SHP77 treated with DMSO at 0.1 percent for 48 hours (cell line): Measurements from ENCODE around the gene ATP9B.
"Not testable (repeated sequence)": the region's sequence is repeated elsewhere in the genome, so short reads cannot be mapped to it uniquely, and the experiment has no call there.

ENCODE experiments used
- DNase-seq: peaks from one replicate; lab custom pipeline; 2025; lab: John Stamatoyannopoulos, UW

The ATP9B gene

DNA sequence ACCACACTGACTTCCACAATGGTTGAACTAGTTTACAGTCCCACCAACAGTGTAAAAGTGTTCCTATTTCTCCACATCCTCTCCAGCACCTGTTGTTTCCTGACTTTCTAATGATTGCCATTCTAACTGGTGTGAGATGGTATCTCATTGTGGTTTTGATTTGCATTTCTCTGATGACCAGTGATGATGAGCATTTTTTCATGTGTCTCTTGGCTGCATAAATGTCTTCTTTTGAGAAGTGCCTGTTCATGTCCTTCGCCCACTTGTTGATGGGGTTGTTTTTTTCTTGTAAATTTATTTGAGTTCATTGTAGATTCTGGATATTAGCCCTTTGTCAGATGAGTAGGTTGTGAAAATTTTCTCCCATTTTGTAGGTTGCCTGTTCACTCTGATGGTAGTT, 216.0 kb downstream of the ATP9B start:
- not testable (repeated sequence) for DNase-seq

DNA sequence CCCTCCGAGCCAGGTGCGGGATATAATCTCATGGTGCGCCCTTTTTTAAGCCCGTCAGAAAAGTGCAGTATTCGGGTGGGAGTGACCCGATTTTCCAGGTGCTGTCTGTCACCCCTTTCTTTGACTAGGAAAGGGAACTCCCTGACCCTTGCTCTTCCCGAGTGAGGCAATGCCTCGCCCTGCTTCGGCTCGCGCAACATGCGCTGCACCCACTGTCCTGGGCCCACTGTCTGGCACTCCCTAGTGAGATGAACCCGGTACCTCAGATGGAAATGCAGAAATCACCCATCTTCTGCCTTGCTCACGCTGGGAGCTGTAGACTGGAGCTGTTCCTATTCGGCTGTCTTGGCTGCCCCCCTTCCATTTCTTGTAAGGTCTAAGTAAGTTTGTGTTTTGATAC, 221.2 kb downstream of the ATP9B start:
- DNase-seq: not testable (repeated sequence)

DNA sequence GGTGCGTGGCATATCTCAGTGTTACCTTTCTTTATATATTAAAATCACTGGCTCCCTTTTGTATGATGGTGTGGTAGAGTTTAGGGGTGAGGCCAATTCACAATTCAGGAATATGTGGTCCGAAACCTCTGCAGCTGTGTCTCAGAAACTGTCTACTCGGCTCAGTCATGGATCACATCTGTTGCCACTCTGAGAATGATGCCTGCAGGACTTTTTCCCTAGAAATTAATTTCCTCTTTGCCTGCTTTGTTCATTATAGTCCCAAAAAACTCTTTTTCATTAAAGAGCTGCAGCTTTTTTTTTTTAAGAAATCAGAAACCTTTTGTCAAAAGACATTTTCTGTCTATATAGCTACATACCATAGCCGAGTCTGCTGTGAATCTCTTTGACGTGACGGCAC, 221.7 kb downstream of the ATP9B start:
- DNase-seq: no peak

DNA sequence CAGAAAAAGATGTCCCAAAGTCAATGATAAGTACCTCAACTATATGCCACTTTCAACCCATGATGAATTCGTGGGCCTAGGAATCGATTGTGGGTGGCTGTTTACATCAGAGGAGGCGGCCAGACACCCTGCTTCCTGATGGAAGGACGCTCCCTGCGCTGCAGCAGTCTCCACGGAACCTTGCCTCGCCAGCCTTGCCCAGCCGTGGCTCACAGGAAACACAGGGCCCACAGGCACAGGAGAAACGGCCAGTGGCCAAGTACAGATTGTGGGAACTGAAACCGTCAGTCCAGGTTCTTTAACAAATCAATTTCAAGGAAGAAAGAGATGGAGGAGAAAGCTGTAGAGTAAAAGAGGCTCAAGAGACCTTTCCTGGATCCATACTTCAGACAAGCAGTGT, 225.0 kb downstream of the ATP9B start:
- DNase-seq: no peak

DNA sequence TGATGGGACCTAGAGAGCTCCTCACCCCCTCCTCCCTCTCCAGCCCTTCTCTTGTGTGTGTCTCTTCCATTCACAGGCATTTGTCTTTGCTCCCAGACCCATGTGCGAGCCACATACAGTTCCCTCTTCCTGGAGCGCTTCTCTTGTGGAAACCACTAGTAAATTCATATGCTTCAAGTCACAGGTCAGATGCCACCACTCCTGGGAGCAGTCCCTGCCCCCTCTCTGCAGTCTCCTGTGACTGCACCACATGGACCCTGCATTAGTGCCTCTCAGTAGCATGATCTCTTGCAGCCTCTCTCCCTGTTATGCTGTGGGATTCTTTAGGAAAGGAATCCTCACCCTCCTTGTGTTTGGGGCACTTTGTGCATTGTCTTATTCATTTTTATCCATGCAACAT, 230.1 kb downstream of the ATP9B start:
- DNase-seq: no peak

DNA sequence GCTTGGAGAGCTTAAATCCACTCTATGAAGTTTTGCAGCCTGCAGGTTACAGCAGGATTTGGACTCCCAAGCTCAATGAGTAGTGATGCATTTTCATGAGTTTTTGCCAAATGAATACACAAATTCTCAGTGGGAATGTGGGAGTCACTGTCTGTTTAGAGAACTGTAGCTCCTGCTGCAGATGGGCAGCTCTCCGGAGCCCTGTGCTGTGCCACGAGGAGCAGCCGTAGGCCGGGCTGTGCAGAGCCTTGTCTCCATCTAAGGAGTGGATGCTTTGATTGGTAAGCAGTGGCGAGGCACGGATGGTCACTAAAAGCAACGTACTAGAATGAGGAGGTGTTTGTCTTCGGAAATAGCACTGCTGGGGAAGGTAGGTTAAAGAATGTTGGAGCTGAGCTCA, 230.5 kb downstream of the ATP9B start:
- no peak for DNase-seq

DNA sequence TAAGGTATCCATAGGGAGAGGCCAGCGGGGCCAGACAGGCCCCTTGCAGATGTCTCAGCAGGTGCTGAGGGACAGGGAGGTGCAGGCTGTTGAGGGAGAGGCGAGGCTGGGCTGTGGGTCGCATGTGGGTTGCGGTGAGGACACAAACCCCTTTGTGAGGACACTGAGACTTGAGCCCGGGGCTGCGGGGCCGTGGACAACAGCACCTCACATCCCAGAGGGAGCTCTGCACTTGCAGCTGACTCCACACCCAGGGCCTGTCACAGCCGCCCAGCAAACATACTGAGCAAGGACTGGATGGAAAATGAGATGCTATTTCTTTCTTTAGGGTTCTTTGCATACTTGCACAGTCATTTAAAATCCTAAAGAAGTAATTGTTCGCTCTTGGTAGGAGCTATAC, 231.2 kb downstream of the ATP9B start:
- DNase-seq: no peak

DNA sequence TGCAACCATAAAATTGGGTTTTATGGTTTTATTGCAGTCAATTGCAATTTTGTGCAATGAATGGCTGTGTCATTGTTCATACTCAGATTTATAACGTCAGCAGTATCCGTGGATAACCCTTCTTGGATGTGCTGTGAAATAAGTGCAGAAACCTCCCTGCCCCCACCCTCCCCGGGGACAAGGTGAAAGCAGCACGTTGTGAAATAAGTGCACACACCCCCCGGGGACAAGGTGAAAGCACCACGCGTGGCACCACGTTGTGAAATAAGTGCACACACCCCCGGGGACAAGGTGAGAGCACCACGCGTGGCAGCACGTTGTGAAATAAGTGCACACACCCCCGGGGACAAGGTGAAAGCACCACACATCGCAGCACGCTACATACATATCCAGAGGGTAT, 232.9 kb downstream of the ATP9B start:
- no peak for DNase-seq

DNA sequence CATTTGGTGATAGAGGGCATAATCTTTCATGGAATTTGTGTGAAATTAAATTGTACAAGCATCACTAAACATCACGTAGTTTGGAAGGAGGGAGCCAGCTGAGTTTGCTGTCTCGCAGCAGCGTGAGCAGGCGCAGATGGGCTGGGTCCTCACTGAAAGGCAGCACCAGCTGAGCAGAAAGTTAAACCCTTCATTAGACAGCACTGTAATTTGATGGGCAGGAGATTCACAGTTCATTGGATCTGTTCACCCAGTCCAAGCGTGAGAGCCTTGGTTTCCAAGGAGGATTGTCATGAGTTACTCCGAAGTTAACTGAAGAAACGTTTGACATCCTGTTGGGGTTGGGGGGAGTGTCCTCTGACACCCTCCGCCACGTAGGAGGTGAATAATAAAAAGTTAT, 236.7 kb downstream of the ATP9B start:
- no peak for DNase-seq

DNA sequence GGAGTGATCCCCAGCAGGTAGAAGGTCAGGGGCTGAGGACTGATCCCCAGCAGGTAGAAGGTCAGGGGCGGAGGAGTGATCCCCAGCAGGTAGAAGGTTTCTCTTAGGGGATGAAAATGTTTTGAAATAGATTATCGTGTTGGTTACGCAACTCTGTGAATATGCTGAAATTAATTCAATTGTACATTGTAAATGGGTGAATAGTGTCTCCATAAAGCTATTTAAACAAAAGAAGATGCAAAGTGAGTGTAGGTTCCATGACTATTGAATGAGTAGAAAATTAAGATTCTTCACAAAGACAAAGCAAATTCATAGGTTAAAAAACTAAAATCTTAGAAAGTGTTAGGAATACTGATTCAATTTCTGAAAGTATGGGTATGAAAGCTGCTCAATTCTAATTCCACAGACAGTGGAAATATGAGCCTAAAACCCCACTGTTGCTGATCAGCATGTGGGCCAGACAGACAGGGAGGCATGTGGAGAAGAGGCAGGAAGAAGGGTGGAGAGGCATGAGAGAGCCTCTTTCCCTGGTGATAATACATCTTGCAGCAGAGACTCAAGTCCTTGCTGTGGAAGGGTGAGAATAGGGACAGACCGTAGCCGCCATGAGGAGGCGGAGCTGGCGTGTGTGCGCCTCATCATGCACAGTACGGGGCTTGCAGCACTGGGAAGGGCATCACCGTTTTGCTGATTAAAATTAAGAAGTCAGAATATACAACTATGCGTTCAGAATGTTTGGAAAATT, 240.6 kb downstream of the ATP9B start:
- DNase-seq: no peak

DNA sequence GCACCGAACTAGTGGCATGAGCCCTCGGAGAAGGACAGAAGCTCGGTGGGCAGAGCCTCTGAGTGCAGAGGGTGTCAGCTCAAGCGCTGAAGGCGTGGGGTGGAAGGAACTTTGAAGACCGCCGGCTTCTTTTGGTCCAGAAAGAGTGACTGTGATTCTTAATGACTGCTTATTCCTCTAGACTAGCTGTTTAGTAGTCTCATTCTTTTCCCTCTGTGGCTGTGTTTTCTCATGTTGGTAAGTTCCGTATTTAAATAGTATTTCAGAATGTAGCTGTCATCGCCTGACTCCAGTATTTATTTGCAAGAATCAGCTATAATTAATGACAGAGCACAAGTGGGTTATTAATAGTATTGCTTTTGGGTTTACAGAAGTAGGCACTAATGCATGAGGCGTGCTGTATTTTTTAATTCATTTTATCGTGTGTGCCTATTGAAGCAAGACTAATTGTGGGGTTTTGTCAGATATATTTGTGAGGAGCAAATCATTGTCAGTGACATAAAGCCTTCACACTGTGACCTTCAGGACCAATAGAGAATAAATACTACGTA, 245.7 kb downstream of the ATP9B start:
- DNase-seq: no peak

DNA sequence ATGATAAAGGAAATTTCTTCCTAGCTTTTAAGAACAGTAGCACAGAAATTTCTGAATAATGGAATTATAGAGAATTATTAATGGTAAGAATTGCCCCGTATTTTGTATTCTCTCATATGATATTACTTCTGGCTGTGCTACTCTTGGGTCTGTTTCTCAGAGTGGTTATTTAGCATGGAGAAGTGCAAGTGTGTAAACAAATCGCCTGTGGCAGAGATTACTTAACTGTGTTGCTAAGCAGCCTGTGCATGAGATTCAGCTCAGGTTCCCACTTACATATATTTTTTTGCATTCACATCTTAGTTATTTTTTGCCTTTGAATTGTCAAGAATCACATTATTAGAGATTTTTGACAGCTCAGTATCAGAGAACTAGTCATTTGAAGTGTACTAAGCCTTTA, 246.4 kb downstream of the ATP9B start:
- DNase-seq: no peak

DNA sequence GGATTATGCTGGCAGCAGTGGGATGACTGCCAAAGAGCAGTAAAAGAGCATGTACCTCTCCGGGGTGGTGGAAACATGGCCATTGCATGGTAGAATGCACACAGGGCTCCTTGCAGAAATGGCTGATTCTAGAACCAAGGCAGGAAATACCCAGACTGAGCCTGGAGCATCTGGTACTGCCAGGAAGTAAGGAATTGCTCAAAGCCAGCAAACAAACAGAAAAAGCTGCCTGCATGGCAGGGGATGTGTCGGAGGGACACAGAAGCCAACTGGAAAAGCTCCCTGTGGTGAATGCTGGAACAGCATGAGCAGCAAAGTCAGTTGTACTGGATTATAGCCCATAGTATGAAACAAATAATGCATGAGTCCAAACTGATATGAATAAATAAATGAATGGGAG, 248.5 kb downstream of the ATP9B start:
- DNase-seq: no peak

DNA sequence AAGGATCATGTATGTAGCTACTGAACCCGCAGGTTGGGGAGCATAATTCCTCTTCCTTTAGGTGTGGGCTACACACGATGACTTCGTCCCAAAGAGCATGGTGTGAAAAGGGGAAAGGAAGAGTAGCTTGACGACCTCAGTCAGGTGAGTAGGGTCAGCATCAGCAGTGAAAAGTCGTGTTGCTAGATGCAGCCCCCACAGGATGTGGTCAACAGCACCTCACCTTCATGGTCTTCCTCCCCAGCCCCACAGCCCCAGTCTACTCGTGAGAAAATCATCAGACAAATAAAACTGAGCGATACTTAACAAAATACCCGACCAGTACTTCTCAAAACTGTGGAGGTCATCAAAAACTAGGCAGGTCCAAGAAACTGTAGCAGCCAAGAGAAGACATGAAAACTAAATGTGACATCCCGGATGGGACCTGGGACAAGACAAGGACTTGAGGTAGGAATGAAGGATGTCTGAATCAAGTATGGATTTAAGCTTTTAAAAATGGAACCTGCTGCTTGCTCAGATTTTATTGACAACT, 249.0 kb downstream of the ATP9B start:
- DNase-seq: no peak

DNA sequence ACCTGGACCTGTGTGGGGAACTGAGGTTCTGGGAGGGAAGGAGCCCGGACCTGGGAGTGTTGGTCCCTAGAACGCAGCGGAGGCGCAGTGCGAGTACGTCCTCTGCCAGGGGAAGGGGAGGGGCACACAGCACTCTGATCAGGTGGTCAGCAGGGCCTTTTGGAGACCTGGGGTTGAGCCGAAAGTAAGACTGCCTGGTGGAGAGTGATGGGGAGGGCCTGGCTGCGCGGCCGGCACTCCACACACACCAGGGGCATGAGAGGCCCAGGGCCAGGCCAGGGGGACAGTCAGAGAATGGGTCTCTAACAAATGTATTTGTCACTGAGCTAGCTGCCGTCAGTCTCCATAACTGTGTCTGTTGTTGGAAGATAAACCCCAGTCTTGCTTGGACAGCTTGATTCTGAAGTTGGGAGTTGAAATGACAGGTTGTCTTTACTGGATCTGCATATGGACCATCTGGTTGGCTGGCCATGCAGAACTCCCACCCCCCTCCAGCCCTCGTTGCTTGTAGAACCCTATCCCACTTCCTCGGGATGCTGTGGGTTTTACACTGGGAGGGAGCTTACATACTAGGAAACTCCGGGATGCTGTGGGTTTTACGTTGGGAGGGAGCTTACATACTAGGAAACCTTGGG, 251.1 kb downstream of the ATP9B start:
- no peak for DNase-seq

DNA sequence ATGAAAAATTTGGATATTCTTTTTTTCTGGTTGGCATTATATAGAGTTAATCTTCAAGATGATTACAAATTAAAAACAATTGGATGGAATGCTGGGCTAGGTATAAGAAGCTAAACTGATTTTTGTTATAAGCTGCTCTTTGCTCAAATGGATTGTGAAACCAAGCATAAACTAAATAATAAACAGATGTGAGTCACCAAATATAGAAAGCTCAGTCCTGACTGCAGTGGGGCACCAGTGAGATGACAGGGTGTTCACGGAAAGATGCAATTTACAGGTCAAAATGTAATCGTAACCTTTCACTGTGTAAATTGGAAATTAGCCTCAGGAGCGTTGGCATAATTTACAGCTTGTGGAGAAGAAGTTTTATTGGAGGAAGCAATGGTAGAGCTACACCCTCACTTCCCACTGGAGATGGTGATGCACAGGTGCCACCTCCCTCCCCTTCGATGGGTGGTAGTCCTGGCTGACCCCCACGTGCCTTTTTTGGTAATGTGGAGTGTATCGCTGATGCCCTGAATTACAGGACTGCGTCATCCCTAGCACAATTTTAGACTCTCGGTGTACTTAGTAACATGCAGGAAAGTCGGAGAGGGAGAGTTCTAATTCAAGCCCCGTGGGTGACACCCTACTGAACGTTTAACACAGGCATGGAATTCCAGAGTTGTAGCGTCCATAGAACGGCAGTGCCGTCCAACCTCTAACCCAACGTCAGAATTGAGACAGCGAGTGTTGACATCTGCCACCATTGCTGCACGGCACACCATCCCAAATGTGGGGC, 252.6 kb downstream of the ATP9B start:
- DNase-seq: no peak

DNA sequence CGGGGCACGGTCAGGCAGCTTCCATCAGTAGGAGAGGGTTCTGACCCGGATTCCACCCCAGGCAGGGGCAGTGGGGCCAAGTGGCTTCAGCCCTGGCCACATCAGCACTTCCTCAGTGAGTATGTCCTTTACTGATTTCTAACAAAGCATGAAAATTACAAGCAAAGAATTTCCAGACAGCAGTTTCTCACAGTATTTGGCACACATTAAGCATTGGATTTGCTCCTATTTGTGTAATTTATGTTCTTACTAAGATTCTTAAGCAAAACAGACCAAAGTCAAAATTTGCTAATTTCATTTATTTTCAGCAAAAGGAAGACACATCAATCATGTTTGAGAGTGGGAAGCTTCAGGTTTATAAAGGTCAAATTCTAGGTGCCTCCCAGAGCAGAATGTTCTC, 253.2 kb downstream of the ATP9B start:
- DNase-seq: no peak

DNA sequence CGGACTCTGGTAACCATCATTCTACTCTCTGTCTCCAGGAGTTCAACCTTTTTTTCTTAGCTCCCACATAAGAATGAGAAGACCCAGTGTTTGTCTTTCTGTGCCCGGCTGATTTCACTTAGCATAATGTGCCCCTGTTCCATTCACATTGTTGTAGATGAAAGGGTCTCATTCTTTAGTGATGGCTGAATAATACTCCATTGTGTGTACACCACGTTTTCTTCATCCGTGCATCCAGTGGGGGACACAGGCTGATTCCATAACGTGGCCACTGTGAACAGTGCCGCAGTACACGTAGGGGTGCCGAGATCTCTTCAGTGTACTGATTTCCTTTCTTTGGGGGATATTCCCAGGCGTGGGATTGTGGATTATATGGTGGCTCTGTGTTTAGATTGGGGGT, 254.3 kb downstream of the ATP9B start:
- no peak for DNase-seq

DNA sequence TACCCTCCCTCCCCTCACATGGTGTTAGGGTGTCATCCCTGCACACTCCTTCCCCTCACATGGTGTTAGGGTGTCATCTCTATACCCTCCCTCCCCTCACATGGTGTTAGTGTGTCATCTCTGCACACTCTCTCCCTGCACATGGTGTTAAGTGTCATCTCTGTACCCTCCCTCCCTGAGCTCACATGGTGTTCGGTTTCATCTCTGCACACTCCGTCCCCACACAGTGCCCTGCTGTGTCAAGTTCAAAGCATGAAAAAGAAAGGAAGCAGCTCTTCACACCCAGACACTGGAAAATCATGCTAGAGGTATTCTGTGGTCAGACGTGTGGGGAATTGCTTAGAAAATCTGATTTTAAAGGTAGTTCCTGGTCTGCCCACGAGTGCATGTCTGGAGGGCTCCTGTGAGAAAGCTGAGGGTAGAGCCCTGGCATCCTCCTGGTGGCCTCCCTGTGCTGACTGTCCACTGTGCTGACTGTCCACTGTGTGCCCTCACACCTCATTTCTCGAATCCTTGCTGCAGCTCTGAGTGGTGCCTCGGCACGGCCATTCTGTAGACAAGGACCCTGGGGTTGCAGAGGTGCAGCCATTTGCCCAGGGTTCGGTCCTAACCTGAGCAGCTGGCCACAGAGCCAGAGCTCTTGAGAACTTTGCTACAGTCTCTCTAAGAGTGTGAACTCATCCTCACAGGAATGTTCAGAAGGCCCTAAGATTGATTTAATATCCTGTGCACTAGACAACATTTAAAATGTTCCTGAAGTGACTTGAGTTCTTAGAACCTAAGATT, 257.4 kb downstream of the ATP9B start:
- DNase-seq: no peak

DNA sequence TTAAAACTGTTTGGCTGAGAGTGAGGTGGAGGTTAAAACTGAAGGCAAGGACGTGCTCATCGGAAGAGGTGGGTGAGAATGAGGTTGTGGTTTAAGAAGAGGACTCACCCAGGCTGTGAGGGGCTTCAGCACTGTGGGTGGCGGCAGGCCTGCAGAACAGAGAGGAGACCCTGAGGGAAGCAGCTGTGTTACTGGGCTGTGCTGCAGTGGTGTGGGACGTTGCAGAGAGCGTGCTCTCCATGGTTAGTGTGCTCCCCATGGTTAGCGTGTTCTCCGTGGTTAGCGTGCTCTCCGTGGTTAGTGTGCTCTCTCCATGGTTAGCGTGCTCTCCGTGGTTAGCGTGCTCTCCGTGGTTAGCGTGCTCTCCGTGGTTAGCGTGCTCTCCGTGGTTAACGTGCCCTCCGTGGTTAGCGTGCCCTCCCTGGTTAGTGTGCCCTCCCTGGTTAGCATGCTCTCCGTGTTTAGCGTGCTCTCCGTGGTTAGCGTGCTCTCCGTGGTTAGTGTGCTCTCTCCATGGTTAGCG, 258.1 kb downstream of the ATP9B start:
- no peak for DNase-seq

DNA sequence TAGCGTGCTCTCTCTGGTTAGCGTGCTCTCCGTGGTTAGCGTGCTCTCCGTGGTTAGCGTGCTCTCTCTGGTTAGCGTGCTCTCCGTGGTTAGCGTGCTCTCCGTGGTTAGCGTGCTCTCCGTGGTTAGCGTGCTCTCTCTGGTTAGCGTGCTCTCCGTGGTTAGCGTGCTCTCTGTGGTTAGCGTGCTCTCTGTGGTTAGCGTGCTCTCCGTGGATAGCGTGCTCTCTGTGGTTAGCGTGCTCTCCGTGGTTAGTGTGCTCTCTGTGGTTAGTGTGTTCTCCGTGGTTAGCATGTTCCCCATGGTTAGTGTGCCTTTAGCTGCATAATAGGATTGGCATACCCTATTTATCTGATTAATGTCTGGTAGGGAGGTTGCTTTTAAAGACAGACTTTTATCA, 258.7 kb downstream of the ATP9B start:
- DNase-seq: not testable (repeated sequence)

DNA sequence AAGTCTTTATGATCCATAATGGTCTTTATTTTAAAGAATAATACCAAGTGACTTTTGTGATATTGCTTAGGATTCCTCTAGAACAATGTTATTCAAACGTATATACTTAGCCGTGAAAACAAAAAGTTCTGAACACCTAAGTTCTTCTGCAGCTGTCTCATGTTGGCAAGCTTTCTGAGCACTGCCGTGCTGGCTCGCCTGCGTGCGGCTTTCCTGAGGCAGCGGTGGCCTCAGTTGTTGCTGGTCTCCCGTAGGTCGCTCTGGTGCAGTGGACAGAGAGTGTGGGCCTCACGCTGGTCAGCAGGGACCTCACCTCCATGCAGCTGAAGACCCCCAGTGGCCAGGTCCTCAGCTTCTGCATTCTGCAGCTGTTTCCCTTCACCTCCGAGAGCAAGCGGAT, 259.7 kb downstream of the ATP9B start:
- DNase-seq: no peak
